OCI-LY7 (cell line): Measurements from ENCODE around the gene ERCC6L2. TPM values are rescaled to one million over a fixed set of nuclear protein-coding genes. Genes with fewer than 3 reads are reported as not detected.

Source experiments
- BruUV-seq: library from RNA; stranded (reverse); fragments of 400-500 nt; replicated peaks from 2 replicates; lab custom pipeline; 2021; lab: Mats Ljungman, UMichigan
- CTCF ChIA-PET: fragments of 300-600 bp; sonication (Branson Sonifier 250); formaldehyde crosslinking; loops from one replicate; lab custom pipeline; 2022; ENCODE audit warnings: antibody characterized with exemption; ENCODE audit not compliant: unreplicated experiment; lab: Charles Lee
- POLR2A ChIA-PET: fragments of 300-600 bp; sonication (Branson Sonifier 250); formaldehyde crosslinking; loops from one replicate; lab custom pipeline; 2022; ENCODE audit warnings: antibody characterized with exemption; lab: Charles Lee
- DNase-seq: peaks from one replicate; pipeline ENCODE4 v3.0.0-alpha.2; 2015; ENCODE audit warnings: low spot score
- H2AFZ ChIP-seq: fragments of 200-600 bp; sonication (generic), shearing (Covaris generic); 2 replicates; pipeline ENCODE4 v1.6.1; 2014; ENCODE audit warnings: mild to moderate bottlenecking, antibody characterized with exemption, low read length, moderate library complexity
- H3K27ac ChIP-seq: fragments of 200-600 bp; sonication (generic); 2 replicates; pipeline ENCODE4 v1.5.1; 2014; ENCODE audit warnings: mixed run types, low read depth, mild to moderate bottlenecking, moderate library complexity, low read length, inconsistent platforms; ENCODE audit not compliant: poor library complexity, severe bottlenecking
- H3K36me3 ChIP-seq: fragments of 200-600 bp; sonication (generic); 2 replicates; pipeline ENCODE4 v1.6.1; 2014; ENCODE audit warnings: mild to moderate bottlenecking, antibody characterized with exemption, low read length, moderate library complexity, mixed read lengths; ENCODE audit not compliant: insufficient read depth
- H3K4me1 ChIP-seq: fragments of 200-600 bp; sonication (generic); 2 replicates; pipeline ENCODE4 v1.5.1; 2014; ENCODE audit warnings: mild to moderate bottlenecking, low read length; ENCODE audit not compliant: insufficient read depth, poor library complexity, severe bottlenecking
- H3K4me2 ChIP-seq: fragments of 200-600 bp; sonication (generic); 2 replicates; pipeline ENCODE4 v1.6.1; 2014; ENCODE audit warnings: mild to moderate bottlenecking, low read length
- H3K4me3 ChIP-seq: fragments of 200-600 bp; sonication (generic); 2 replicates; pipeline ENCODE4 v1.5.1; 2014; ENCODE audit warnings: mild to moderate bottlenecking, low read depth, low read length; ENCODE audit not compliant: poor library complexity, severe bottlenecking
- H3K79me2 ChIP-seq: fragments of 200-600 bp; sonication (generic); 2 replicates; pipeline ENCODE4 v1.6.1; 2016; ENCODE audit warnings: low read depth, mild to moderate bottlenecking, low read length, moderate library complexity, mixed read lengths; ENCODE audit not compliant: insufficient read depth
- H3K9me2 ChIP-seq: fragments of 200-600 bp; sonication (generic); 2 replicates; pipeline ENCODE4 v1.6.1; 2016; ENCODE audit warnings: mild to moderate bottlenecking, low read length, mixed read lengths; ENCODE audit not compliant: insufficient read depth
- H3K9me3 ChIP-seq: fragments of 200-600 bp; sonication (generic); 2 replicates; pipeline ENCODE4 v1.6.1; 2014; ENCODE audit warnings: mild to moderate bottlenecking, mixed run types, low read length, mixed read lengths
- H4K20me1 ChIP-seq: fragments of 200-600 bp; sonication (generic); 2 replicates; pipeline ENCODE4 v1.6.1; 2014; ENCODE audit warnings: mild to moderate bottlenecking, antibody characterized with exemption, low read length, moderate library complexity, mixed read lengths; ENCODE audit not compliant: insufficient read depth
- EZH2phosphoT487 ChIP-seq: fragments of 200-600 bp; sonication (generic); IDR thresholded peaks from 2 replicates; pipeline ENCODE4 v1.6.1; 2018; ENCODE audit warnings: low read depth, borderline replicate concordance, mild to moderate bottlenecking, mixed run types, antibody characterized with exemption, low read length, moderate library complexity, mixed read lengths
- intact Hi-C: fragments of 100-400 bp; cut with micrococcal nuclease; formaldehyde crosslinking; loops from one replicate; pipeline ENCODE4 v1.10.0; 2022; ENCODE audit not compliant: unreplicated experiment
- total RNA-seq, 2 experiments: library from RNA; depleted of rRNA in 1 of 2; stranded (reverse); fragments of >200 nt in 1 of 2; shearing (Covaris generic) in 1 of 2; gene quantifications; 2 replicates each; pipeline ENCODE4 v1.2.3, GENCODE V29; 2014 to 2022
- TF ChIP-seq, protein P1 (sequence below): fragments of 200-600 bp; sonication (generic); conservative IDR thresholded peaks from 2 replicates; pipeline ENCODE4 v1.5.1; 2014; ENCODE audit warnings: mild to moderate bottlenecking, antibody characterized with exemption, low read length, moderate library complexity, mixed read lengths

ERCC6L2 gene
- total RNA-seq, 2 experiments from 2014 or later = 34.9 to 38.7 TPM

GRCh38 chr9:96009690-96010472 lies 134.4 kb downstream of the ERCC6L2 start:
- DNase-seq = no peak
- no peaks in the 10 kb centered on the region for H3K79me2 ChIP-seq
- BruUV-seq = no TSS peak
- POLR2A ChIA-PET = no interaction called here
- no peak overlapping the region for H3K27ac ChIP-seq
- CTCF ChIA-PET = no interaction called here
- no peak overlapping the region for H3K4me3 ChIP-seq
- peaks cover 34% of the 10 kb centered on the region for H3K36me3 ChIP-seq
- intact Hi-C loops = no loop called here
- no peak overlapping the region for H2AFZ ChIP-seq
- H3K9me2 ChIP-seq = no peaks in the 10 kb centered on the region
- H3K9me3 ChIP-seq = no peaks in the 10 kb centered on the region
- TF ChIP-seq, protein P1, sequence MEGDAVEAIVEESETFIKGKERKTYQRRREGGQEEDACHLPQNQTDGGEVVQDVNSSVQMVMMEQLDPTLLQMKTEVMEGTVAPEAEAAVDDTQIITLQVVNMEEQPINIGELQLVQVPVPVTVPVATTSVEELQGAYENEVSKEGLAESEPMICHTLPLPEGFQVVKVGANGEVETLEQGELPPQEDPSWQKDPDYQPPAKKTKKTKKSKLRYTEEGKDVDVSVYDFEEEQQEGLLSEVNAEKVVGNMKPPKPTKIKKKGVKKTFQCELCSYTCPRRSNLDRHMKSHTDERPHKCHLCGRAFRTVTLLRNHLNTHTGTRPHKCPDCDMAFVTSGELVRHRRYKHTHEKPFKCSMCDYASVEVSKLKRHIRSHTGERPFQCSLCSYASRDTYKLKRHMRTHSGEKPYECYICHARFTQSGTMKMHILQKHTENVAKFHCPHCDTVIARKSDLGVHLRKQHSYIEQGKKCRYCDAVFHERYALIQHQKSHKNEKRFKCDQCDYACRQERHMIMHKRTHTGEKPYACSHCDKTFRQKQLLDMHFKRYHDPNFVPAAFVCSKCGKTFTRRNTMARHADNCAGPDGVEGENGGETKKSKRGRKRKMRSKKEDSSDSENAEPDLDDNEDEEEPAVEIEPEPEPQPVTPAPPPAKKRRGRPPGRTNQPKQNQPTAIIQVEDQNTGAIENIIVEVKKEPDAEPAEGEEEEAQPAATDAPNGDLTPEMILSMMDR = no peak
- TF ChIP-seq EZH2phosphoT487 = no peak
- no peaks in the 10 kb centered on the region for H4K20me1 ChIP-seq
- H3K4me1 ChIP-seq = no peaks in the 10 kb centered on the region
- H3K4me2 ChIP-seq = no peak overlapping the region

- Histone ChIP-seq H4K20me1 (no peaks in the 10 kb centered on the region), H3K36me3 (peaks cover 23% of the 10 kb centered on the region; the same call in 1 of the 2 replicates), H3K4me3 (no peak overlapping the region), H3K4me2 (no peak overlapping the region), H2AFZ (no peak overlapping the region), H3K9me2 (no peaks in the 10 kb centered on the region), H3K9me3 (no peaks in the 10 kb centered on the region), H3K27ac (no peak overlapping the region), H3K79me2 (no peaks in the 10 kb centered on the region), H3K4me1 (no peaks in the 10 kb centered on the region)
- ChIA-PET POLR2A (no interaction called here), CTCF (no interaction called here)
- DNase-seq = no peak
- TF ChIP-seq EZH2phosphoT487 = no peak
- TF ChIP-seq, protein P1 = no peak
- intact Hi-C loops = no loop called here
- BruUV-seq = no TSS peak
Measured at GRCh38 chr9:96014078-96014477, 138.6 kb downstream of the ERCC6L2 start.
